NCI-H2029 treated with DMSO at 0.1 percent for 48 hours (cell line): ENCODE data around the gene MTHFSD.

Source experiments
- DNase-seq: peaks from one replicate; lab custom pipeline; 2025; lab: John Stamatoyannopoulos, UW

MTHFSD gene

DNA sequence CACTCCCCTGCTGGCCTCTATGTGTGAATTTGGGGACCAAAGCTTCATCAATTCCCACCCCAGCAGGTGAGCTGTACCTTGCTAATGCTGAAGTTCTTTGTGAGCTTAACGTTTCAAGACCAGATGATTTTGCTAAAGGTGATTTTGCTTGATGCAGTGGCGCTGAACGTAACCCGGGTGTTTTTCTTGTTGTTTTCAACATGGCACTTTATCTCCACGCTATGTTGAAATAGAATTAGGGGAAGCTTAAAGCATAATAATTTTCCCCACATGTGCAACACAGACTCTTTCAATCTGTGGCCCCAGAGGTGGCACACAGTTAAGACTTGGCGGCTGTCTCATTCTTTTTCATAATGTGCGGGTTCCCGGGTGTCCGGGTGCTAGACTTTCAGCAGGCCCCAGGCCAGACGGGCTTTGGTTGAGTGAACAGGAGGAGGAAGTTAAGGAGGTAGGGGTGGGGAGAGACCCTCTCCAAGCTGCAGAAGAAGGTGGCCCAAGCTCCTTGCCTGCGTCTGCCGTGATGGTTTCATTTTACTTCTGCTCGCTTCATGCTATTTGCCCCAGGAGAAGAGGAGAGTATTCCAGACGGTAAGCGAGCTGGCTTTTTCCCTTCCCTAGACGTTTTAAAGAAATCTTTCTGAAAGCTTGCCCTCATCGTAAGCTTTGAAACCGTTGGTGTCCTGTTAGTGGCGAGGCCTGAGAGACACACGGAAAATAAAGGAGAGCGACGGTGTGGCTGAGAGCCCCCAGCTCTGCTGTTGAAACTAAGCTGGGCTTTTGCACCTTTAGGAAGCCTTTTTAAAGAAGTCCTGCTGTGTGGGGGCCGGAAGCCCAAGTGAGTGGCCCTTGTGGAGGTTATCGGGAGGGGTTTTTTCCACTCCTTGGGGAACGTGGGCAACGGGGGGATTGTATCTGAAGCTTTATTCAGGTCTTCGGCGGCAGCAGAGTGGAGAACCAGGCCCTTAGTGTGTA is 15.8 kb upstream of the MTHFSD start:
- no peak for DNase-seq

DNA sequence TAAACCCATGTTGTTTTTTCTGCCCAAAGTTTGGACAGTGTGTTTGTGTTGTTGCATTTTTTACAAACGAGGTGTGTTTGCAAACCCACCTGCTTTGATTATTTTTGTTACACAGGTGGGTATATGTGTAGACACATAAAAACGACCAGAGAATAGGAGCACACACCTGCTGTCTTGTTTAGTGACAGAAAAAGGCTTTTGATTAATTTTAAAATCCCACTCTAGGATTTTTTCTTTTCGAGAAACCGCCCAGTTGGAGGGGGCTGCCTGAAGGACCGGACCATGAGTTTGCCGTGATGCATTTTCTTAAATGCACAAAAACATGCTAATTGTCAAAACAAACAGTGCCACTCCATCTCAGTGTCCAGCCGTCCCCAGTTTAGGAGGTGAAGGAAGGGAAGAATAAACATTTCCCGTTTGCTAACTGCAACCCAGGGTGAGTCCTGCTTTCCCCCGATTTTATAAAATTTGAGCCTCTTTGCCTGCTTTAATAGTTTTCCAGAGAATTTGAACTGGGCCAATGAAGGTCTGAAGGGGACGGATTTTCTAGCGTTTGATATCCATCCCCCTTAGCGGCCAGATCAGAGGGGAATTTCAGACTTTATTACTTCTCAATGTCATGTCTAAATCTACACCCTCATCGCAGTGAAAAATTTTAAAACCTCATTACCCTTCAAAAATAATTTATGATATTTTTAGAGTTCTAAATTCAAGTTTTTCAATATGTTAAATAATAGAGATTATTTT is 14.8 kb upstream of the MTHFSD start:
- DNase-seq = no peak

DNA sequence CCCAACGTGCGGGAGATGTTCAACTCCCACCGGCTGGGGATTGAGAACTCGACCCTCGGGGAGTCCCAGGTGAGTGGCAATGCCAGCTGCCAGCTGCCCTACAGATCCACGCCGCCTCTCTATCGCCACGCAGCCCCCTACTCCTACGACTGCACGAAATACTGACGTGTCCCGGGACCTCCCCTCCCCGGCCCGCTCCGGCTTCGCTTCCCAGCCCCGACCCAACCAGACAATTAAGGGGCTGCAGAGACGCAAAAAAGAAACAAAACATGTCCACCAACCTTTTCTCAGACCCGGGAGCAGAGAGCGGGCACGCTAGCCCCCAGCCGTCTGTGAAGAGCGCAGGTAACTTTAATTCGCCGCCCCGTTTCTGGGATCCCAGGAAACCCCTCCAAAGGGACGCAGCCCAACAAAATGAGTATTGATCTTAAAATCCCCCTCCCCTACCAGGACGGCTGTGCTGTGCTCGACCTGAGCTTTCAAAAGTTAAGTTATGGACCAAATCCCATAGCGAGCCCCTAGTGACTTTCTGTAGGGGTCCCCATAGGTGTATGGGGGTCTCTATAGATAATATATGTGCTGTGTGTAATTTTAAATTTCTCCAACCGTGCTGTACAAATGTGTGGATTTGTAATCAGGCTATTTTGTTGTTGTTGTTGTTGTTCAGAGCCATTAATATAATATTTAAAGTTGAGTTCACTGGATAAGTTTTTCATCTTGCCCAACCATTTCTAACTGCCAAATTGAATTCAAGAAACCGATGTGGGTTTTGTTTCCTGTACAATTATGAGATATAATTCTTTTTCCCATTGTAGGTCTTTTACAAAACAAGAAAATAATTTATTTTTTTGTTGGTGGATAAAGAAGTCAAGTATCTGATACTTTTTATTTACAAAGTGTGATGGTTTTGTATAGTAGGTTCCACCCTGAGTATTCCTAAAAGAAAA is 13.9 kb upstream of the MTHFSD start:
- no peak for DNase-seq

DNA sequence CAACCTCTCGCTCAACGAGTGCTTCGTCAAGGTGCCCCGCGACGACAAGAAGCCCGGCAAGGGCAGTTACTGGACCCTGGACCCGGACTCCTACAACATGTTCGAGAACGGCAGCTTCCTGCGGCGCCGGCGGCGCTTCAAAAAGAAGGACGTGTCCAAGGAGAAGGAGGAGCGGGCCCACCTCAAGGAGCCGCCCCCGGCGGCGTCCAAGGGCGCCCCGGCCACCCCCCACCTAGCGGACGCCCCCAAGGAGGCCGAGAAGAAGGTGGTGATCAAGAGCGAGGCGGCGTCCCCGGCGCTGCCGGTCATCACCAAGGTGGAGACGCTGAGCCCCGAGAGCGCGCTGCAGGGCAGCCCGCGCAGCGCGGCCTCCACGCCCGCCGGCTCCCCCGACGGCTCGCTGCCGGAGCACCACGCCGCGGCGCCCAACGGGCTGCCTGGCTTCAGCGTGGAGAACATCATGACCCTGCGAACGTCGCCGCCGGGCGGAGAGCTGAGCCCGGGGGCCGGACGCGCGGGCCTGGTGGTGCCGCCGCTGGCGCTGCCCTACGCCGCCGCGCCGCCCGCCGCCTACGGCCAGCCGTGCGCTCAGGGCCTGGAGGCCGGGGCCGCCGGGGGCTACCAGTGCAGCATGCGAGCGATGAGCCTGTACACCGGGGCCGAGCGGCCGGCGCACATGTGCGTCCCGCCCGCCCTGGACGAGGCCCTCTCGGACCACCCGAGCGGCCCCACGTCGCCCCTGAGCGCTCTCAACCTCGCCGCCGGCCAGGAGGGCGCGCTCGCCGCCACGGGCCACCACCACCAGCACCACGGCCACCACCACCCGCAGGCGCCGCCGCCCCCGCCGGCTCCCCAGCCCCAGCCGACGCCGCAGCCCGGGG is 12.9 kb upstream of the MTHFSD start:
- no peak for DNase-seq

DNA sequence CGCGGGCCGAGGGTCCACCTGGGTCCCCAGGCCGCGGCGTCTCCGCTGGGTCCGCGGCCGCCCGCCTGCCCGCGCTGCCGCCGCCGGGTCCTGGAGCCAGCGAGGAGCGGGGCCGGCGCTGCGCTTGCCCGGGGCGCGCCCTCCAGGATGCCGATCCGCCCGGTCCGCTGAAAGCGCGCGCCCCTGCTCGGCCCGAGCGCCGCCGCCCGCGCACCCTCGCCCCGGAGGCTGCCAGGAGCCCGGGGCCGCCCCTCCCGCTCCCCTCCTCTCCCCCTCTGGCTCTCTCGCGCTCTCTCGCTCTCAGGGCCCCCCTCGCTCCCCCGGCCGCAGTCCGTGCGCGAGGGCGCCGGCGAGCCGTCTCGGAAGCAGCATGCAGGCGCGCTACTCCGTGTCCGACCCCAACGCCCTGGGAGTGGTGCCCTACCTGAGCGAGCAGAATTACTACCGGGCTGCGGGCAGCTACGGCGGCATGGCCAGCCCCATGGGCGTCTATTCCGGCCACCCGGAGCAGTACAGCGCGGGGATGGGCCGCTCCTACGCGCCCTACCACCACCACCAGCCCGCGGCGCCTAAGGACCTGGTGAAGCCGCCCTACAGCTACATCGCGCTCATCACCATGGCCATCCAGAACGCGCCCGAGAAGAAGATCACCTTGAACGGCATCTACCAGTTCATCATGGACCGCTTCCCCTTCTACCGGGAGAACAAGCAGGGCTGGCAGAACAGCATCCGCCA is 12.1 kb upstream of the MTHFSD start:
- no peak for DNase-seq

DNA sequence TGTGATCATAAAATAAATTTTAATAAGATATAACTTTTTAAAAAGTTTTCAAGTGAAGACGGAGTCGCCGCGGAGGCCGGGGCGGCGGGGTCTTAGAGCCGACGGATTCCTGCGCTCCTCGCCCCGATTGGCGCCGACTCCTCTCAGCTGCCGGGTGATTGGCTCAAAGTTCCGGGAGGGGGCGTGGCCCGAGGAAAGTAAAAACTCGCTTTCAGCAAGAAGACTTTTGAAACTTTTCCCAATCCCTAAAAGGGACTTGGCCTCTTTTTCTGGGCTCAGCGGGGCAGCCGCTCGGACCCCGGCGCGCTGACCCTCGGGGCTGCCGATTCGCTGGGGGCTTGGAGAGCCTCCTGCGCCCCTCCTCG is 11.5 kb upstream of the MTHFSD start, which contains the start of gene FOXC2:
Gene FOXC2 (plus strand): TSS at position 229 of the 365 bp plus-strand sequence. CDS start 507 bp downstream, outside the sequence.
- DNase-seq = no peak

DNA sequence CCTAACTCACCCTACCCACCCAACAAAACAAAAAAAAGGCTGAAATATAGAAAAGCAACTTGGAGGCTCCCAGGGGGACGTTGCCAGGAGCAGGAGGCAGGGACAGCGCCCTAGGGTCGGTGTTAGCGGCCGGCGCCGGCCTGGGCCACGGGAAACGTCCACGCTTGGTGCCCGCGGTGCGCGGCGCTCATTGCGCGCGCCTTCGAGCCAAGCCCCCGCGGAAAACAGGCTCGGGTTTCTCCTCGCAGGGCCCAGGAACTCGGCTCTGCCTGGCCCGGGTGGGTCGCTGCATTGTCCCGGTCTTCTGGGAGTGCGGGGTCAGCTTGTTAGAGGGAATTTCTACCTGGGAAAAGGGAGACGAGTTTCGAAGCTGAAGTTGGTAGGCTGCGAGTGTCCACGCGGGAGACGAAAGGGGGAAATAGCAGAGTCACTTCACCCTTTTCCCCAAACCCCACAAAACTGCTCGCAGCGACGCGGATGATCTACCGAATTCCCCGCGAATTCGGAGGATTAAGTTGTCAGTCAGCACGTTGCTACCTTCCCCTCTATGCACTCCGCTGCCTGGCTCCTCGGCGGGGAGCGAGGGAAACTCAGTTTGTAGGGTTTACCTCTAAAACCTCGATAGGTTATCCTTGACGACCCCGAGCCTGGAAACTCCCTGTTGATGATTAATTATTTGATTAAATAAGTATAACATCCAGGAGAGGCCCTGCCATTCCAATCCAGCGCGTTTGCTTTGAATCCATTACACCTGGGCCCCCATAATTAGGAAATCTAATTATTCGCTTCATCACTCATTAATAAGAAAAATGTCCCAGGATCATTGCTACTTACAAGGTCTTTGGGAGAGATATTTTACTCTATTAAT is 10.8 kb upstream of the MTHFSD start:
- no peak for DNase-seq

DNA sequence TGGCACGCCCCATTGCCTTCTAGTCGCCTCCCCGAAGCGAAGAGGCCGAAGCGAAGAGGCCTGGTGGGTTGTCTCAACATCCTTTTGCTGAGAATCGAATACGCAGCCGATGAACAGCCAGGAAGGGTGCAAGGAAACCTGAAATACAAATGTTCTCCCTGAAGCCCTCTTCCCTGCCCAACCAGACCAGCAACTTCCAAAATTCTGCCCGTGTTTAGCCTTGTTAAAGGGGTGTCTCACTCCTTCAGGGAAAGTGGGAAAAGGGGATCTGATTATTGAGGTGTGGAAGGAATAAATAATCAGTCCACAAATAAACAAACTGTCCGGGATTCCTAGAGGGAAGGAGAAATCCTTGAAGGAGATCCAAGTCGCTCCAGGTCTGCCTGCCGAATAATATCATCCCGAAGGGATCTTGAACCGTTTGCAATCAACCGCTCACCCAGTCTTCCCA is 10.2 kb upstream of the MTHFSD start:
- DNase-seq = no peak

DNA sequence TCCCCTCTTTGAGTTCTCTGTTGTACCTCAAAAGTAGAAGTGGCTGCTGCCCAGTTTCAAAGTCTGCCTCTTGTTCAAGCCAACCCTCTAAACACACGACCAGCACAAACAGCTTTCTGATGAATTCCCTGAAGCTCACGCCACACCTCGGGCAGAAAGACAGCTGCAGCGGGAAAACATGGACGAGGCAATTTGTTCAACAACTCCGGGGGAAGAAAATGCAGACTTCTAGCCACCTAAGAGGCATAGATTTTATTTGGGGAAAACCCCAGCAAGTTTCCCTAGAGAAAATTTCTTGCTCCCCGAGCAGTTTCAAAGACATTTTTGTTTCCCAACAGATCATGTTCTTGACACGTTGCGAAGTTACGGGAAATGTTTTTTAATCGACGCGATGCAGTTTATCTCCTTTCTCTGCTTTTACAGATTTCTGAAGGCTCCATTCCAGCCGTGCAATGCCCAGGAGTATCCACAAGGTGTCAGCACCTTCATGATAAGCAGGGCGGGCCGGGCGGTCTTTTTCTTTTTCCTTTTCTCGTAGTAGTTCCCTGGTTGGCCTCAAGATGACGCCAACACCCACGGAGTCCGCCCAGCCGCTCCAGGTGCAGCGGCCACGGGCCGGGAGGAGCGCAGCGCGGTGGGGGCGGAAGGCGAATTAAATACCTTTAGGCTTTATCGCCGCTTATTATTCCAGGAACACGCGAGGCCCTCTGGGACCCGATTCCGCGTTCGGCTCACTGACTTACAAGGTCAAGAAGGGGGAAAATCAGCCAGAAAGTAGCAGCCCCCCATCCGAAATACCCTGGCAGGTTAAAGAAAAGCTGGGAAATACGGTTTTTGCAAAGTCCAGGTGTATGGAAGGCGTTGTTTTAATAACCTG is 8.7 kb upstream of the MTHFSD start:
- peak; percentile 33 for DNase-seq

DNA sequence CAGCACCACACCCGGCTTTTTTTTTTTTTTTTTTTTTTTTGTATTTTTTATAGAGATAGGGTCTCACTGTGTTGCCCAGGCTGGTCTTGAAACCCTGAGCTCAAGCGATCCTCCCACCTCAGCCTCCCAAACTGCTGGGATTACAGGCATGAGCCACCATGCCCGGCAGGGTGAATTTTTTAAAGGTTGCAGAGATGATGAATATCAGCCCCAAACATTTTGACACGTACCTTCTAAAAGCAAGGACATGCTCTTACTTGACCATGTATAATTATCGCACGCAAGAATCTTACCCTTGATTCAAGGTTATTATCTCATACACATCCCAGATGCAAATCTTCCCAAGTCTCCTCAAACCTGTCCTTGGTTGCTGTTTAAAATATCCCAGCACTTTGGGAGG is 7.3 kb upstream of the MTHFSD start:
- no peak for DNase-seq

DNA sequence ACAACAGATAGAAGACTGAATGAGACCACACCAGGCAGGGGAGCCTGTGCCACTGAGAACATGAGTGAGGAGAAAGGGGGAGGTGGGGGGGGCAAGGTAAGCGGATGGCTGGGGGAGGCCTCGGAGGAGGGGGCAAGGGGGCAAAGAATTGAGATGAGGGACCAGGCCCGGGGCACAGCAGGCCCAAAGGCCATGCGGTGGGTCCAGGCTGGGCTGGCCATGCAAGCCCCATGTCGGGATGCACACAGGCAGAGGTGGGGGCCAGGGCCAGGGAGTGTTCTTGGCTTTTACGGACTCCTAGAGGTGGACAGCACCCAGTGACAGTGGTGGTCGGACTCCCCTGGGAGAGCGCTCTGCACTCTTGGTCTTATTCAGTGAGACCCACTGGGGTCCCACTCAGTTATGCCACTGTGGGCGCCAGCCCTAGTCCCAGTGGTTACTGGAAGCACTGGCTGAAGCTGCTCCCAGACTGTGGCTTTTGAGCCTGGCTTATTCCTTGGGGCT is 4.8 kb upstream of the MTHFSD start:
- no peak for DNase-seq

DNA sequence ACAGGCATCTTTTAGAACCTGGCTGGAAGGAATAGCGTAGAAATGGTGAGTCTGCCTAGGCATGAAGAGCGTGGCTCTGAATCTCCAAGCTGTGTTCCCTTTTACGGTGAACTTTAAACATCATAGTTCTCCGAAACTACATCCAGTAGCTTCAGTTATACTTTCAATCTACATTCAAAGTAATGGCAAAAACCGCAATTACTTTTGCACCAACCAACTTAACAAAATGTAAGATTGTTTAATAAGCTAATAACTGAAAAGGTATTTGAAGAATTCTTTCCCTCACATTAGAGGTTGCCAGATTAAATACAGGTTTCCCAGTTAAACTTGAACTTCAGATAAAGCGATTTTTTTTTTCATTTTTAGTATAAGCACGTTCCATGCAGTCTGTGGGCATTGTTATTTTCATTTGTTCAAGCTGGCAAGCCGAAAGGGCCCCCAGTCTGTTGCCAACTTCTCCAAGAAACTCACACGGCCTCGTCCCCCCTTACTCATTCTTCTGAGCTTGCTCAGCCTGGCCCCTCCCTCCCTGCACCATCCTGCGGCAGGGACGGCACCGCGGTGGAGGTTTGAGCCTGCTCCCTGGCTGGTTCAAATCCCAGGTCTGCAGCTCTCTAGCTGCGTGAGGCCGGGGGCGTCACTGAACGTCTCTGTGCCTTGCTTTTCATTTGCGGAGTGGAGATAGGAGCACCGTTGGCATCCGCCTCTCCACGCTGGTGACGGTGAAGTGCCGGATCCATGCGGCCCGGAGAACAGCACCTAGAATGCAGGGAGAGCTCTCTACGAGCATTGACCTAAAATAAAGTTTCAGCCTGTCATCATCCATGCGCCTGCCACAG is 3.5 kb upstream of the MTHFSD start:
- DNase-seq = no peak

DNA sequence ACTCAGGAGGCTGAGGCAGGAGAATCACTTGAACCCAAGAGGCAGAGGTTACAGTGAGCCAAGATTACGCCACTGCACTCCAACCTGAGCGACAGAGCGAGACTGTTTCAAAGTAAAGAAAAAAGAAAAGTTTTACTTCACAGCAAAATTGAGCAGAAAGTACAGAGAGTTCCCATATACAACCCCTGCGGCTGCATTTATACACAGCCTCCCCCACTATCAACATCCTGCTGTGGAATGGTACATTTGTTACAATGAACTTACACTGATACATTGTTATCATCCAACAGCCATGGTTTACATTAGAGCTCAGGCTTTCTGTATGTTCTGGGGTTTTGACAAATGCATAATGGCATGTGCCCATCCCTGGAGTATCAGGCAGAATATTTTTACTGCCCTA is 2.6 kb upstream of the MTHFSD start:
- no peak for DNase-seq

DNA sequence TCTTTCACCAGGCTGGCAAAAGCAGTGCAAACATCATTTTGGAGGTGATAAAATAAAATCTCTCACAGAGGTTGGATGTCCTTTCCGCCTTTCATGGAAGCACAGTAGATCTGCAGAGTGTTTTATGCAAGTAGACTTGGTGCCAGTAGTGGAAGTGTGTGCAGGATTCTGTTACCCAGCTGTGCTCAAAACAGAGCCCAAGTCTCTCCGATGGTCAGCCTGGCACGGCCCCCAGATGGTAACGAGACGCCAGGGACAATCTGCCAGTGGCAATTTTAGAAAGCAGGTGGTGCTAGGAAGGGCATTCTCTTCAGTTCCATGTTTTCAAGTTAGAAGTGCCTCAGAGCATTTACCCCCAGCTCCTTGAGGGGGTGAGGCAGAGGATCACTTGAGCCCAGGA is 1.5 kb upstream of the MTHFSD start:
- DNase-seq = no peak

DNA sequence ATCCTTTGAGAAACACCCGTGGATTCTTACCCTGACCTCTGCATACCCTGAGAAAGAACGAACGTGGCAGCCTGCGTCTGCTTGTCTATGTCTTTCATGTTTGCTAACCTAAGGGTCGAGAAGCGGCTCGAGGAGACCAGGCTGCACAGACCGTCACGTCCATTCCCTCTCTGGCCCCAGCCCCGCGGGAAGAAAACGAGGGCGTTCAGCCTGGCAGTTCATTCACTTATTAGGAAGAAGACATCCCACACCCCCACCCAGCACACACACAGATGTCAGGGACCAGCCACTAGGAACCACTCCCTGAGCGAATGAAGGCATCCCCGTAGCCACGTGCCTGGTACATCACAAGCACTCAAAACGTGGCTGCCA is 655 bp upstream of the MTHFSD start:
- DNase-seq = no peak

DNA sequence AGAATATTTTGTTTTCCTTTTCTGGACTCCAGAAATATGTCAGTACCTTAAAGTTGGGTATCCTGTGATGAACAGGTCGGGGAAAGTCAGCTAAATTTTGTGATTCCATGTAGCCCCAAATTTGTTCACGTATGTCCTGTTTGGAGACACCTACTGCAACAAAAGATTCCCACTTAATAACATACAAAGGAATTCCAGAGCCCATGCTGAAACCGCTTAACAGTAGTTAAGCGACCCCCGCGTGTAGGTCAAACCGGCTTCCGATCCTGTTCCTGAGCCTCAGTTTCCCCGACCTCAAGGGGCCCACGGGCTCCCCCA is 477 bp downstream of the MTHFSD start:
- DNase-seq = no peak

DNA sequence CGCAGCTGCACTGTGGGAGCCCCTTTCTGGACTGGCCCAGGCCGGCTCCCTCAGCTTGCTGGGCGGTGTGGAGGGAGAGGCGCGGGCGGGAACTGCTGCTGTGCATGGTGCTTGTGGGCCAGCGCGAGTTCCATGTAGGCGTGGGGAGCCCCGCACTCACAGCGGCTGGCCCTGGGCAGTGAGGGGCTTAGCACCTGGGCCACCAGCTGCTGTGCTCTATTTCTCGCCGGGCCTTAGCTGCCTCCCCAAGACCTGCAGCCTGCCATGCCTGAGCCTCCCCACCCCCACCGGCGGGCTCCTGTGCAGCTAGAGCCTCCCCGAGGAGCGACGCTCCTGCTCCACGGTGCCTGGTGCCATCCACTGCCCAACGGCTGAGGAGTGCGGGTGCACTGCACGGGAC is 1.7 kb downstream of the MTHFSD start:
- no peak for DNase-seq
